MM.1S (cell line): ENCODE data around the gene ALDH9A1.
"Not testable (repeated sequence)": the region's sequence is repeated elsewhere in the genome, so short reads cannot be mapped to it uniquely, and the experiment has no call there.

Source experiments
- DNase-seq: peaks from one replicate; pipeline ENCODE4 v3.0.0-alpha.2; 2015
- H2AFZ ChIP-seq: fragments of 300-600 bp; sonication (generic); 2 replicates; pipeline ENCODE4 v1.6.0; 2016; ENCODE audit warnings: antibody characterized with exemption, low read length
- H3F3A ChIP-seq: fragments of 300-600 bp; sonication (generic); 2 replicates; pipeline ENCODE4 v1.6.1; 2016; ENCODE audit warnings: mild to moderate bottlenecking, antibody characterized with exemption, low read length, moderate library complexity, mixed read lengths; ENCODE audit not compliant: insufficient read depth
- H3K27ac ChIP-seq: fragments of 300-600 bp; sonication (generic); 2 replicates; pipeline ENCODE4 v1.5.1; 2016; ENCODE audit warnings: mild to moderate bottlenecking, low read length
- H3K27me3 ChIP-seq: fragments of 300-600 bp; sonication (generic); replicated peaks from 2 replicates; pipeline ENCODE4 v1.6.0; 2016; ENCODE audit warnings: low read length; ENCODE audit not compliant: insufficient read depth
- H3K36me3 ChIP-seq: fragments of 300-600 bp; sonication (generic); replicated peaks from 2 replicates; pipeline ENCODE4 v1.6.1; 2016; ENCODE audit warnings: mild to moderate bottlenecking, low read length, mixed read lengths; ENCODE audit not compliant: insufficient read depth
- H3K4me1 ChIP-seq: fragments of 300-600 bp; sonication (generic); 2 replicates; pipeline ENCODE4 v1.6.1; 2016; ENCODE audit warnings: low read length, mixed read lengths
- H3K4me2 ChIP-seq: fragments of 300-600 bp; sonication (generic); 2 replicates; pipeline ENCODE4 v1.6.0; 2016; ENCODE audit warnings: low read depth, low read length
- H3K4me3 ChIP-seq: fragments of 300-600 bp; sonication (generic); 2 replicates; pipeline ENCODE4 v1.5.1; 2016; ENCODE audit warnings: low read length, mixed read lengths
- H3K79me2 ChIP-seq: fragments of 300-600 bp; sonication (generic); 2 replicates; pipeline ENCODE4 v1.6.1; 2016; ENCODE audit warnings: mixed run types, low read length, mixed read lengths
- H3K9ac ChIP-seq: fragments of 300-600 bp; sonication (generic); 2 replicates; pipeline ENCODE4 v1.6.1; 2016; ENCODE audit warnings: low read length, mixed read lengths
- H3K9me2 ChIP-seq: fragments of 300-600 bp; sonication (generic); replicated peaks from 2 replicates; pipeline ENCODE4 v1.6.1; 2016; ENCODE audit warnings: mild to moderate bottlenecking, low read length, mixed read lengths; ENCODE audit not compliant: insufficient read depth
- H3K9me3 ChIP-seq: fragments of 300-600 bp; sonication (generic); replicated peaks from 2 replicates; pipeline ENCODE4 v1.6.1; 2016; ENCODE audit warnings: mild to moderate bottlenecking, low read length, mixed read lengths; ENCODE audit not compliant: insufficient read depth
- H4K20me1 ChIP-seq: fragments of 300-600 bp; sonication (generic); 2 replicates; pipeline ENCODE4 v1.6.1; 2016; ENCODE audit warnings: mild to moderate bottlenecking, low read length, moderate library complexity, mixed read lengths; ENCODE audit not compliant: insufficient read depth
- CTCF ChIP-seq: fragments of 300-600 bp; sonication (generic); IDR thresholded peaks from 2 replicates; pipeline ENCODE4 v1.5.1; 2016; ENCODE audit warnings: antibody characterized with exemption, low read length, mixed read lengths
- EZH2 ChIP-seq: fragments of 300-600 bp; sonication (generic); optimal IDR thresholded peaks from 2 replicates; pipeline ENCODE3; 2017; ENCODE audit warnings: low read depth, mild to moderate bottlenecking, antibody characterized with exemption, low read length, mixed read lengths
- EZH2phosphoT487 ChIP-seq: fragments of 300-600 bp; sonication (generic); IDR thresholded peaks from 2 replicates; pipeline ENCODE4 v1.6.1; 2018; ENCODE audit warnings: antibody characterized with exemption, low read length

The ALDH9A1 gene

GRCh38 chr1:165683848-165684485 is 14.4 kb downstream of the ALDH9A1 start:
- TF ChIP-seq EZH2 (no peak), EZH2phosphoT487 (no peak), CTCF (no peak)
- Histone ChIP-seq H4K20me1 (no peaks in the 10 kb centered on the region), H3K4me3 (no peak overlapping the region), H3K9me3 (no peaks in the 10 kb centered on the region), H3K9ac (no peak overlapping the region), H3K4me2 (no peak overlapping the region), H3K36me3 (peaks cover 12% of the 10 kb centered on the region; the same call in 1 of the 2 replicates), H3F3A (no peaks in the 10 kb centered on the region), H3K79me2 (peaks cover 52% of the 10 kb centered on the region), H3K27me3 (no peaks in the 10 kb centered on the region), H2AFZ (no peak overlapping the region), H3K4me1 (no peaks in the 10 kb centered on the region), H3K9me2 (no peaks in the 10 kb centered on the region), H3K27ac (no peak overlapping the region)
- DNase-seq, result no peak

- not testable (repeated sequence) for H3K4me3 ChIP-seq, H3F3A ChIP-seq, H3K27me3 ChIP-seq, H3K27ac ChIP-seq, H3K9ac ChIP-seq, H2AFZ ChIP-seq, H3K4me2 ChIP-seq, DNase-seq, H3K9me2 ChIP-seq, H4K20me1 ChIP-seq, H3K9me3 ChIP-seq, H3K4me1 ChIP-seq
- Histone ChIP-seq H3K79me2 (peaks cover 22% of the 10 kb centered on the region), H3K36me3 (peaks cover 13% of the 10 kb centered on the region; the same call in 1 of the 2 replicates)
Measured at GRCh38 chr1:165680773-165681172, 17.6 kb downstream of the ALDH9A1 start.

- TF ChIP-seq CTCF, result no peak
- no peaks in the 10 kb centered on the region for H3K9me2 ChIP-seq
- no peak overlapping the region for H3K4me3 ChIP-seq
- H3F3A ChIP-seq, result no peaks in the 10 kb centered on the region
- no peaks in the 10 kb centered on the region for H3K27me3 ChIP-seq
- H3K79me2 ChIP-seq, result peaks cover 17% of the 10 kb centered on the region
- H3K4me2 ChIP-seq, result no peak overlapping the region
- H3K27ac ChIP-seq, result no peak overlapping the region
- no peak overlapping the region for H3K9ac ChIP-seq
- DNase-seq, result no peak
- no peaks in the 10 kb centered on the region for H3K4me1 ChIP-seq
- H2AFZ ChIP-seq, result no peak overlapping the region
- peaks cover 13% of the 10 kb centered on the region; the same call in 1 of the 2 replicates for H3K36me3 ChIP-seq
- no peaks in the 10 kb centered on the region for H4K20me1 ChIP-seq
- H3K9me3 ChIP-seq, result no peaks in the 10 kb centered on the region
Measured at GRCh38 chr1:165680303-165680702, 18.1 kb downstream of the ALDH9A1 start.

GRCh38 chr1:165679282-165680036 is 18.9 kb downstream of the ALDH9A1 start:
- no peaks in the 10 kb centered on the region for H4K20me1 ChIP-seq
- H3K4me1 ChIP-seq, result no peaks in the 10 kb centered on the region
- H3K4me3 ChIP-seq, result no peak overlapping the region
- no peak for TF ChIP-seq EZH2phosphoT487
- no peak for TF ChIP-seq CTCF
- no peak for TF ChIP-seq EZH2
- H3K4me2 ChIP-seq, result no peak overlapping the region
- no peaks in the 10 kb centered on the region for H3K9me3 ChIP-seq
- DNase-seq, result no peak
- H3F3A ChIP-seq, result no peaks in the 10 kb centered on the region
- no peaks in the 10 kb centered on the region for H3K27me3 ChIP-seq
- H2AFZ ChIP-seq, result no peak overlapping the region
- no peak overlapping the region for H3K9ac ChIP-seq
- H3K36me3 ChIP-seq, result peaks cover 13% of the 10 kb centered on the region; the same call in 1 of the 2 replicates
- H3K9me2 ChIP-seq, result no peaks in the 10 kb centered on the region
- peaks cover 9% of the 10 kb centered on the region for H3K79me2 ChIP-seq
- H3K27ac ChIP-seq, result no peak overlapping the region
